Skin of body (tissue), 2 donors: ENCODE measurements around the gene GTF2B. TPM values are rescaled to one million over a fixed set of nuclear protein-coding genes. Genes with fewer than 3 reads are reported as not detected.

ENCODE experiments used
- small RNA-seq: library from RNA; depleted of rRNA; stranded (forward); fragments of <200 nt; gene quantifications from one replicate; pipeline ENCODE3, GENCODE V24; 2014; ENCODE audit warnings: low replicate concordance
- total RNA-seq: library from RNA; depleted of rRNA; stranded (reverse); fragments of >200 nt; gene quantifications from one replicate; pipeline ENCODE4 v1.2.3, GENCODE V29; 2014

Gene GTF2B
- total RNA-seq, 1 donor from 2014 or later = 50.5 TPM

Small RNA genes lying within 50 kb of the gene (small RNA-seq; reads per million reads assigned to genes)
- not detected for gene RNU6-125P

Other genes starting within 250 kb of the GTF2B start
- gene PKN2, start 207.3 kb downstream of the GTF2B start, total RNA-seq = 64.6 TPM
- gene KYAT3, start 101.1 kb upstream of the GTF2B start, total RNA-seq = 18.8 TPM
- gene RBMXL1, start 101.1 kb upstream of the GTF2B start, total RNA-seq = 15.6 TPM
- 7.2 TPM for gene GBP3, start 131.3 kb upstream of the GTF2B start, total RNA-seq
- 42.4 TPM for gene GBP1, start 173.6 kb upstream of the GTF2B start, total RNA-seq
- 15.4 TPM for gene GBP2, start 234.5 kb upstream of the GTF2B start, total RNA-seq